GM18868 (cell line): ENCODE measurements around the gene CEP68.

ENCODE experiments used
- ATAC-seq: cut with Tn5 transposase; IDR thresholded peaks from one replicate; pipeline ENCODE4 v1.9.1; 2021; ENCODE audit warnings: mild to moderate bottlenecking, moderate library complexity; ENCODE audit not compliant: unreplicated experiment

CEP68 gene

GRCh38 chr2:65055422-65056214 lies 598 bp upstream of the CEP68 start:
- ATAC-seq: peak; percentile 20

DNA sequence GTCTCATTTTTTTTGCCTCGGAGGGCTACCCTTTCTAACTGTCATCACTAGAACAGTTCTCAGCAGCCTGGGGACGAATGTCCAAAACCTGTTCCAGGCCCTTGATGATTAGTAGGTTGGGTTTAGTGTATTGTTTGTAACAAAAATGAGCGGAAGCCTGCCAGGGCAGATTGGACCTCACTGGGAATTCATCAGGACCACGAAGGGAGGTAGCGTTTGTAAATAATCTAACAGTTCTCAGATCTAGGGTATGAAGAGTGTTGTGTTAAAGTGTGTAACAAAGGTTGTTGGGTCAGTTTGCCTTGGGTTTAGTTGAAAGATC lies 799 bp downstream of the CEP68 start:
- no peak for ATAC-seq

DNA sequence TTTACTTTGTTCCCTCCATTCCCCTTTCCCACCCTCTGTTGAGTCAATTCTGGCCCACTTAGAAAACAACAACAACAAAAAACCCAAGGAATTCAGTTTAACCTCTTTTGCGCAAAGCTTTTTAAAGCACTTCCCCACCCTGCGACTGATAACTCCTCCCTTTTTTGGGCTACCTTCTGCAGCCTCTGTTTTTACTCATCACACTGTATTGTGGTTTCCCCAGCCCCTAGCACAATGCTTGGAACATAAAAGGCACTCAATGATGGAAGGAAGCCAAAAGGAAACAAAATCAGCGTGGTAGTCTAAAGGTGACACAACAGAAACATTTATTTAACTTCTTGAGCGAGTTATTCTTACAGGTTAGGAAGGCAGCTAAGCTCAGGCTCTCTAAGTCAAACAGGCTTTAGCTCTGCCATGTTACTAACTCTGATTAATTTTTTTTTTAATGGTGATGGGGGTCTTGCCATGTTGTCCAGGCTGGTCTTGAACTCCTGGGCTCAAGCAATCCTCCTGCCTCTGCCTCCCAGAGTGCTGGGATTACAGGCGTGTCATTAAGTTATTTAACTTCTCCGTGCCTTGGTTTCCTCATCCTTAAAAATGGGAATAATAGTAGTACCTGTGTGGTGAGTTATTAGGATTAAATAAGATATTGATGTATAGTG lies 1.3 kb downstream of the CEP68 start:
- peak; percentile 33 for ATAC-seq

DNA sequence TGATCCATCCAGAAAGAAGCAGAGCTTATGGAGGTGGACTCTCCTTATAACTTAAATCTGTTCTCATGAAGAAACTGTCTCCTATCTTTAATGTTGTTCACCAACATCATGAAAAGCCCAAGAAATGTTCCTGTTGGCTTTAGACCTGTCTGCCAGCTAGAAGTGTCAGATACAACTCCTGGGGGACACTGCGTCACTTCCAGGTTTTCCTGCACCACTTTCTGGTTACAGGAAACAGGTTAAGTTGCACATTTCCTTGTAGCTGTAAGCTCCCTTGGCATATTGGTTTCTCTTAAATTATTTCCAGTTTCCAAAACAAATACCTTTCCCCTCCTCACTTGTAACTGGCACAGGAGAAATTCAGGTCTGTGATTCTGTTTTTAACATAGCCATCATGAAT lies 2.9 kb downstream of the CEP68 start:
- no peak for ATAC-seq

GRCh38 chr2:65061146-65061909 lies 5.1 kb downstream of the CEP68 start:
- no peak for ATAC-seq

DNA sequence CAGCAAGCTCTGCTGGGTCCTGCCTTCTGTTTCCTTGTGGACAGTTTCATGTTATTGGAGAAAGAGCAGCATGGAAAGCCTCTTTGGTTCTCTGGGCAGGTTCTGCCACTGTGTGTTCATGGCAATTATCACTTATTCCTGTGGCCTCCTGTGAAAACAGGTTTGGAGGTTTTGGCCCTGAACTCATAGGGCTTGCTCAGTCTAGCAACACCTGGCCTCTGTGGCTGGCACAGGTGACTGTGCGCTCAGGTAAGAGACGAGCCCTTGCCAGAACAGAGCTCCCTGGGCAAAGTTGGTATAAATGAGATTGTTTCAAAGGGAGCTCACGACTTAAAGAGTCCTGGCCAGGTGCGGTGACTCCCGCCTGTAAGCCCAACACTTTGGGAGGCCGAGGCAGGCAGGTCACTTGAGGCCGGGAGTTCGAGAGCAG lies 5.7 kb downstream of the CEP68 start:
- ATAC-seq: no peak

DNA sequence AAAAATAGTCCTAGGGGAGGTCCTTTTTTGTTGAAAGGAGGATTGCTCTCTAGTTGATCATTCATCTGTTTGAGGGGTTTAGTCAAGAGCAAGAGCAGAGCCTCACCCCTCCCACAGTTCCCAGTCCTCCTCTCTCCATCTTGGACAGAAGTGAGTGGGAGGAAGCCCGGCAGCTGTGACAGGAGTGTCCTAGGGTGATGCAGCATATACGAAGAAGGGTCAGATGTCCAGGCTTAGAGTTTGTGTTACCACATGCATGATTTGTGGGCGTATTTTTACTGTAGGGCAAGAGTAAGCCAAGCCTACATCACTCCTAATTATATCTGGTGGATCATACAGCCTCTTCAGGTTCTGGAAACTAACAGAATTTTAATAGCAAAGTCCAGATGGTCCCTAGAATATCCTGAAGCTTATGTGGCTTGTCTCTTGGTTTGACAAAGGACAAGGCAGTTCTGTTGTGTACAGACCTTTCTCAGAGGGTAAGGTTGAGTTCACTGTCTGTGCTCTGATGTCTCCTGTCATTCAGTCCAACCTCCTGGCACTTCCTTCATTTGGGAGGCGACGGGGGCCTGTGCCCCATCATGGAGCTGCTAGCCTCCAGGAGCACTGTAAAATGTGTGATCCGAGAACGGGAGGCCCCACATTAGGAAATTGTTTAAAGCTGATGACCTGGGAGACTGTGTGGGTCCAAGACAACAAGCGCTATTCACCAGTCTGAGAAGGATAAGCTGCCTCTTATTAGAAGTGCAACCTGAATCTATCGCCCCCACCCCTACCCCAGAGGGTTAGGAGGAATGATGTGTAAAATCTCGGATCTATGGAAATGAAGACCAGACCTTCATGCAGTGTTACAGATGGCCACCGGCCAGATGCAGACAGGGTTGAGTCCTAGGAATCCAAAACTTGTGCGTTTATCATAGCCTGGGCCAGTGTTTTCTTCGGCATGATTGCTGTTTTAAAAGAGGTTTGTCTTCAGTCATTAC lies 6.9 kb downstream of the CEP68 start:
- ATAC-seq: no peak

DNA sequence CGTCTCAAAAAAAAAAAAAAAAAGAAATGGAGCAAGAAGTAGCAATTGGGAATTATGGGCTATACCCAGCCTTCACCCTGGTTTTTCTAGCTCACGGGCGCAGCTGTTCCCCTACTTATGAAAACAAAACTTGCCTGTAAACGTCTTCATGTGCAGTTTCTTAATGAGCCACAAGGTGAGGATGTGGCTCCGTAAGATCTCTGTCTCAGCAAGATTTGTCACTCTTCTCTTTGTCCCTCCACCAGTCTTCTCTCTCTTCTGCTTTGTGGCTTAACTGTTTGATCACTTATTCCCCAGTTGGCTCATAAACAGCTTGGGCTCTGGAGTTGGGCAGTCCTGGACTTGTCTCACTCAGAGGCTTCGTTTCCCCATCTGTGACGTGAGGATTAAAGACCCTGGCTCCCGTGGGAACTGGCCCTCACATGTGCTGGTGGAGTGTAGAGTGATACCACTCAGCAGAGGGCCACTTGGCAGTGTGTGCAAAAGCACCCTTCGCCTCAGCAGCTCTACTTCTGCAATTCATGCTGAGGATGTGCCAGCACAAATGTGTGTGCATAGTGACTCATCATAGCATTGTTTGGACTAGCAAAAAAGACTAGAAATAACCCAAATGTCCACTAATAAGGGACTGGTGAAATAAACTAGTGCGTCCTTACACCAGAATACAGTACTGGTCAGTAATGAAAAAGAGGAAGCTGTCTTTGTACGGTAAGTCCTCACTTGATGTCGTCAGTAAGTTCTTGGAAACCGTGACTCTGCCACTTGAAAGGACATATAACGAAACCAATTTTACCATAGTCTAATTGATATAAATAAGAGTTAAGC lies 8.7 kb downstream of the CEP68 start:
- peak; percentile 89 for ATAC-seq

GRCh38 chr2:65067806-65068553 lies 11.8 kb downstream of the CEP68 start:
- no peak for ATAC-seq

- no peak for ATAC-seq
Measured at GRCh38 chr2:65069439-65069824, 13.2 kb downstream of the CEP68 start.

GRCh38 chr2:65070172-65070830 lies 14.1 kb downstream of the CEP68 start:
- no peak for ATAC-seq

DNA sequence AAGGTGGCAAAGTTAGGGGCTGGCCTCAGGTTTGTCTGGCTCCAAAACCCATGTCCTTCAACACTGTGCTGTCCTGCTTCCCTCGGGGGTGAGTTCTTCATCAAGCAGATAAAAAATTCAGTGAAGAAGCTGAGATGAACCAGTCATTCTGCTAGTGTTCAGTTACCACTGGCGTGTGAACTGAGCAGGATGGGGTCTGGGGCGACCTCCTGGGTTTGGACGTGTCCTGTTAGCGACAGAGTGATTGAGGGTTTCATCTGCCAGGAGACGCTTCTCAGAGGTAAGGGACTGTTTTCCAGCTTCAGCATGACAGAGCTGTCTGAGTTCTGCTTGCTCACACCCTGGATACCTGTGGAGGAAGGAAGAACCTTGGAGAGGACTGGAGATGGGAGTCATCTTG lies 14.6 kb downstream of the CEP68 start:
- ATAC-seq: no peak

- no peak for ATAC-seq
Measured at GRCh38 chr2:65071499-65072180, 15.4 kb downstream of the CEP68 start.

- peak; percentile 85 for ATAC-seq
Measured at GRCh38 chr2:65072181-65072970, 16.2 kb downstream of the CEP68 start.

DNA sequence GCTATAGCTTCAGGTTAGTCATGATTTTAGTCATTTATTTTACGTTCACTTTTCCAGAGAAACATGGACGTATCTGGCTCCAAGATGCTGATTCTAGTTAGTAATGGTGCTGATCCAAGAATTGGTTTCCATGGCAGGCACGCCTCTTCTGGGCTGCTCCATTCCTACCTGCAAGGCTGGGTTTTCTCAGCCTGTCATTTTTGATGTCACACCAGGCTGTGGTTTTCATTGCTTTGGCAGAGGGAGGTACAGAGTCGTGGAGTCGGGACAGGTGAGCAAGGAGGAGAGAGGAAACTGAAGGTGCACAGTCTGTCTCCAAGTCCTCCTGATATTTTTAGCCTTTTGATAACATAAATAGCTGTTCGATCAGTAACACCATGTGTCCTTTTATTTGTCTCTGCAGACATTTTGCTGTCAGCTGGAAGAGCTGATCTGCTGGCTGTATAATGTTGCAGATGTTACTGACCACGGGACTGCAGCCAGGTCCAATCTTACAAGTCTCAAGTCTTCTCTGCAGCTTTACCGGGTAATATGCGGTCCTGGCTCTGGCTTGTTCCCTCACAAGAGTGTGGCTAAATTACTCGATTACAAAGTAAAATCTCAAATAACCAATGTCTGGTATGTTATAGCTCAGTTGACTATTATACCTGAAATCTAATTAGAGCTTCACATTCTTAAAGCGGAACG lies 17.8 kb downstream of the CEP68 start:
- ATAC-seq: no peak

DNA sequence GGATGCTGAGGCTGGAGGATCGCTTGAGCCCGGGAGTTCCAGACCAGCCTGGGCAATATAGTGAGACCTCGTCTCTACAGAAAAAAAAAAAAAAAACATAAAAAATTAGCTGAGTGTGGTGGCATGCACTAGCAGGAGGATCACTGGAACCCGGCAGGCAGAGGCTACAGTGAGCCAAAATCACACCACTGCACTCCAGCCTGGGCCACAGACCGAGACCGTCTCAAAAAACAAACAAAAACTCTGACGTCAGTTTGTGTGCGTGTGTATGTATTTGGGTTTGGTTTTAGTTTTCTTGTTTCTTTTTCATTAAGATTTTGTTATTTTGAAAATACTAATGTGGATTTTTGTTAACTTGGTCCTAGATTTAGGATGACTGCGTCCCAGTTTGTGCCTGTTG lies 19.0 kb downstream of the CEP68 start:
- no peak for ATAC-seq
